HG02885 (cell line): ENCODE data around the gene MACROD2.
"Not testable (repeated sequence)": the region's sequence is repeated elsewhere in the genome, so short reads cannot be mapped to it uniquely, and the experiment has no call there.

Experiments
- ATAC-seq: cut with Tn5 transposase; IDR thresholded peaks from one replicate; pipeline ENCODE4 v1.9.1; 2021; ENCODE audit warnings: mild to moderate bottlenecking; ENCODE audit not compliant: unreplicated experiment, poor library complexity

Gene MACROD2

DNA sequence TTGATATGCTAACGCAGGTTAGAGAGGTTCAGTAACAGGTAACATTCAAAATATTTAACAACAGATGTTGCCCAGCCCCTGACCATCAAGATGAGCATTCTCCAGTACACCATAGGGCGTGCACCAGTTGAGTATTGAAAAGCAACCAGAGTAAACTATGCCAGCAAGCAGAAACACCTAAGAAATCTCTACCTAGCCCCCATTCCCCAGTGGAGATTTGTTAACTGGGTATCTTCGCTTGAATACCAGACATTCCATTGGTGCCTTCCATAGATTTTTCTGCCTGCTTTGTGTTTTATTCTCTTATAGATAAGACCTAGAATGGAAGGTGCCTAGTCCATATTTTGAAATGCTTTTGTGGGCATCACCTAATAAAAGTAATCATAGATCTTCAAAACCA is 1954.1 kb downstream of the MACROD2 start:
- no peak for ATAC-seq

DNA sequence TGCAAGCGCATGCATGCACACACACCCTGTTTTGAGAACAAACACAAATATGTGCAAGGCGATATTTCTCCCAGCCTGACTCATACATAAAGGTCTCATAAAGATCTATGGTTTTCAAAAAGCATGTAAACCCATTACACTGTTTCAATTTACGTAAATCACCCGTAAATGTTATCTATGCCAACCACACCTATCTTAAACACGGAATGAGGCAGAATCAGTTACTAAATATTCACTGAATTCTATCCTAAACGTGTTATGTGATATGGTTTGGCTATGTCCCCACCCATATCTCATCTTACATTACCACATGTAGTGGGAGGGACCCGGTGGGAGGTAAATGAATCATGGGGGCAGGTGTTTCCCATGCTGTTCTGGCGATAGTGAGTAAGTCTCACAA is 1956.3 kb downstream of the MACROD2 start:
- ATAC-seq: no peak

GRCh38 chr20:15958142-15958541 is 1962.8 kb downstream of the MACROD2 start:
- no peak for ATAC-seq

- no peak for ATAC-seq
Measured at GRCh38 chr20:15965165-15965564, 1969.8 kb downstream of the MACROD2 start.

- ATAC-seq: no peak
Measured at GRCh38 chr20:15967334-15967733, 1972.0 kb downstream of the MACROD2 start.

GRCh38 chr20:15976047-15976736 is 1980.9 kb downstream of the MACROD2 start:
- no peak for ATAC-seq

GRCh38 chr20:15977026-15977425 is 1981.7 kb downstream of the MACROD2 start:
- no peak for ATAC-seq

DNA sequence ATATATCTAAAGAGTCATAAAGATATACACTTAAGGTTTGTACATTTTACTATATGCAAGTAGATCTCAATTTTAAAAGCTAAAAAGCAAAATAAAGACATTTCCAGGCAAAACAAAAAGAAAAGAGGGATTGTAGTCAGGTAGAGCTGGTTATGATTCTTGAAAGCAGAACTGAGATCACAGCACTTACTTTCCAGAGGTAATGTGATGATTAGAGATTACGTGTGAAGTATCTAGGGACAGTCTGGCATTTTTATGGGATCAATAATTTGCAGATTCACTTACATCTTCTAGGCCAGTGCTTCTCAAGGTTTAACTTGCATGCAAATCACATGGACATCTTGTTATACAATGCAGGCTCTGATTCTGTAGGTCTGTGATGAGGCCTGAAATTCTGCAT is 1982.4 kb downstream of the MACROD2 start:
- no peak for ATAC-seq

DNA sequence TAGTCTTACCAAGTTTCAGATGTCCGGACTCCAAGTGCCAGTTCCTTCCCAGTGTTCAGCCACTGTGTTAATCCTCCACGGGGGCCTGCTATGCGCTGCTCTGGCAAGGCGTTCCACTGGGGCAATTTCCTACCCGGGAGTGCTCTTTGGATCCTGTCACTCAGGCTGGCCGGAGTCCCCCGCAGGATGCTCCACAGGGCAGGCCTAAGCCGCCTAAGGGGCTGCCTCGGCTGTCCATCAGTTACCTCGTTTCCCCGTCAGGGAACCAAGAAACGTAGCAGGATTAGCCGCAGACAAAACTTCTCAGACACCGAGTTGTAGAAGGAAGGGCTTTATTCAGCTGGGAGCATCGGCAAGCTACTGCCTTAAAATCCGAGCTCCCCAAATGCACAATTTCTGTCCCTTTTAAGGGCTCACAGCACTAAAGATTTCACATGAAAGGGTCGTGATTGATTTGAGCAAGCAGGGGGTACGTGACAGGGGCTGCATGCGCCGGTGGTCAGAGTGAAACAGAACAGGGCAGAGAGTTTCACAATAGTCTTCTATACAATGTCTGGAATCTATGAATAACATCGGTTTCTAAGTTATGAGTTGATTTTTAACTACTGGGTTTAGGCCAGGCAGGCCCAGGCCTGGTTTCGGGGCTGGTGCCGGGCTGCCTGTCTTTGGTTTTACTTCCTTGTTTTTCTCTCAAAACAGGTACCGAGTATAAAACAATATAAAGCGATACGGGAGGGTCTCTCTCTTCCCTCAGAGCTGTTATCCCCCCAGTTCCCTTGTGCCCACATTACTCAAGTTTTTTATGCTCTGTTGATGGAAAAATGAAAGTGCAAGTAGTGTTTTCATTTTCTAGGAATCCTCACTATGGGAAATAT is 1990.4 kb downstream of the MACROD2 start:
- not testable (repeated sequence) for ATAC-seq

DNA sequence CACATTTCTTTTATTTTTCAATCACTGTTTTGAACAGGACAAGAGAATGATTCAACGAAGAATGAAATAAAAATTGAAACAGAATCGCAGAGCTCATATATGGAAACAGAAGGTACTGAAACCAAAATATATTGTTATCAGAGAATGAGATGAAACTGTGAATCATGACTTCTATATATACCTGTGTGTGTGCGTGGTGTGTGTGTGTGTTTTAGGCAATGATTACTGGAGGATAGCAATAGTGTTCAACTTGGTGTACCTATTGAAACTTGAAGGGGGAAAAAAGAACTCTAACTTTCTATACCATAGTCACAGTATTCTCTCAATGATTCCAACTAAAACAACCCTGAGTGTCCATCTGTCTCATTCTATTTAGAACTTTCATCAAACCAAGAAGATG is 1991.4 kb downstream of the MACROD2 start:
- ATAC-seq: peak; percentile 94

GRCh38 chr20:15991279-15991678 is 1996.0 kb downstream of the MACROD2 start:
- no peak for ATAC-seq

DNA sequence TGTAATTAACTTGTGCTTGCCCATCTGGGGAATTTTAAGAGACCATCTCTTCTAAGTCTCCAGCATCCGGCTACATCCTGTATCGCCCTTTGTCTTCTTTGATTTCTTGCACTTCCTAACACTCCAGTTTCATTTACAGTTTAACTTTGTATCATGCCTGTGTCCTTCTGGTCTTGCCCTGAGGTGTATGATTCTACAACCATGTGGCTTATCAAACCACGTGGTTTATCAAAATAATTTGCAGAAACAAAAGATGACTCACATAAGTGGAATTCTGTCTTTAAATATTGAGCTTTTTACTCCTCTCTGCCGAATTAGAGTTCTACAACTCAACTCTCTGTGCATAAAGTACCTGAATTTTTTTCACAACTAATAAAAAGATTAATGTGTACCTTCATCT is 1997.2 kb downstream of the MACROD2 start:
- ATAC-seq: no peak

- no peak for ATAC-seq
Measured at GRCh38 chr20:16000112-16000511, 2004.8 kb downstream of the MACROD2 start.

GRCh38 chr20:16001286-16001685 is 2006.0 kb downstream of the MACROD2 start:
- ATAC-seq: no peak

- no peak for ATAC-seq
Measured at GRCh38 chr20:16003310-16003709, 2008.0 kb downstream of the MACROD2 start.

DNA sequence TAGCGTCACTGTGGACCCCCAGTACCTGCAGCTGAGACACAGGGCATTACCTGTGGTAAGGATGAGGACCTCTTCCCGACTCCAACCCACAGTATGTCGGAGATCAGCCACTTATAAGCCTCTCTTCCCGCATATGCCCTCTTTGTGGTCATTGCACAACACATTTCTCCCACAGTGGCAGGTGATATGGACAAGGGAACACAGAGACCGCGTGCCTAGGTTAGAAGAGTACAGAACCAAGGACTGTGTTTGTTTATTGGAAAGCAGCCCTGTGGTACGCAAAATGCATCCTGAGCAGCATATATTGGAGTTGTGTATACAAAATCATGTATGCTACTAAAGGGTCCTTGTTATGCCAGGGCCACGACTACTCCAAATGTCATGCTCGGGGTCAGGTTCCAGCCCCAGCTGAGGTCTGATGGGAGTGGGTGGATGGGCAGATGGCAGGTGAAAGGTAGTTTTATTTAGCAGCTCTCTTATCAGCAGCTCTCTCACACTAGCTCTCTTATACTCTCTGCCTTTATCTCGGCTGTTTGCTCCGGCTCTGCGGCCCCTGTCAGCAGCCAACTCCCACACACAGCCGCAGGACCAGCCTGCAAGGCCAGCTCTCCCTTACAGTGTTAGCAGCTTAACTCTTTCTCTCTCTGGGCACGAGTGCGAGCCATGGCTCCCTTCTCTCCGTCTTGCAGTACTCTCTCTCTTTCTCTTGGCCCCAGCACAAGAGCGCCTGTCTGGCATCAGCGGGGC is 2009.0 kb downstream of the MACROD2 start:
- no peak for ATAC-seq

DNA sequence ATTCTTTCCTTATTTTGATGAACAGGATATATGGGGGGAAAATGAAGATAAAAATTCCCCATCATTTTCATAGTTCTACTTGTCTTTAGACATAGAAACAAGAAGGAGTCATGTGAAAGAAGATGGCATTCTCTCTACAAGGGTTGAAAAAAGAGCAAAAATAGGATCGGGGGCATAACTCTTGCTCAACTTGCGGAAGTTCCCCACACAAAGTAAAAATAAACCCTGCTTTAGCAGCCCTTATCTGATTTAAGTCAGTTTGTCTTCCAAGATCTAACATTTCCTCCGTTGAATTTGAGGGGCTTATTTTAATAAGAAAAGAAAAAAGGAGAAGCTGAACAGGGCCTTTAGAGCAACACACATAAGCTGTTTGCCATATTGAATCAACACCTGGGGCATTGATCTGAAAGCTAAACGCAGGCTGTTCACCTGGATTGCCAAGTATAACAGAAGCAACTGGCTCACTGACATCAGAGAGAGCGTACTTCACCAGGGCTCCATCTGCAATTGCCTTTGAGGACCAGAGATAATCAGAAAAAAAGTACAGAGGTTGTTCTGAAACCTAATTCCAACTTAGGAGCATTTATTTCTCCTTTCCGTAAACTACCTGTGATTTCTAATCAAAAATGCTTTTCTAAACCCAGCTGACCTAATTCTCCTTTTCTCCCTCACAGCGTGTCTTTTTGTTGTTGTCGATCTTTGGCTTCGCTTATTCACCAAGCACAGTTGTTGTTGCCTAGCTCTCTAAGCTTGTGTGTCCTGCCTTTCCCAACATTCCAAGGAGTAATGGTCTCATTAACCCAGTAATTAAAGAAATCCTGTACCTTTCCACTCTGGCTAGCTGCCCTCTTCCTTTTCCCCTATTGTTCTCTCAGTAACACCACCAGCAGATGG is 2010.0 kb downstream of the MACROD2 start:
- no peak for ATAC-seq

DNA sequence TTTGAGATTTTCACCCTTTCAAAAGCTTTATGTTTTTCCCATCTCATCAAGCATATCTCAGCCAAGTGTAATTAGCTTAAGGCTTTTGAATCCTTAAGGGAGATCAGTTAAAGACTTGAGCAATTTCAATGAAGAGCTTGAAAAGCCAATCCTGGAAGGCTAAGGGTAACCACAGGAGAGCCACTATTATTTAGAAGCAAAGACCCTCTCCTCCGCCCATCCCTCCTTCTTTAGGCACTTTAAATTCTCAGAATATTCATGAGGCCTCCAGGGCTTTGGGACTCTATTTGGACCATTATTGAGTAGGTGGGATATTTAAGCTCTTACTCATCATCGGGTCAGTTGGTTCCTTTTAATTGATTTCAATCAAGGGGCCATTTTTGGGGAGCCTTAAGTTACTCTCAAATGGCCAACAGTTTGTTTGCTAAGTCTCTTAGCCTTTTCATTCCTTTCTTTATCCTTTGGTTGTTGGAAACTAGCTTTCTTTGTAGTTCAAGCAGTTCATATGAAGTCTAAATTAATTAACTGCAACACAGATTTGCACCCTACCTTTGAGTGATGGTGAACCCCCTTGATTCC is 2010.7 kb downstream of the MACROD2 start:
- ATAC-seq: no peak

GRCh38 chr20:16007164-16007563 is 2011.8 kb downstream of the MACROD2 start:
- ATAC-seq: peak; percentile 99

- ATAC-seq: no peak
Measured at GRCh38 chr20:16007962-16008361, 2012.6 kb downstream of the MACROD2 start.
